GM19397 (cell line): ENCODE measurements around the gene USP17L26.
"Not testable (repeated sequence)": the region's sequence is repeated elsewhere in the genome, so short reads cannot be mapped to it uniquely, and the experiment has no call there.

Experiments
- ATAC-seq: cut with Tn5 transposase; IDR thresholded peaks from one replicate; pipeline ENCODE4 v1.9.1; 2021; ENCODE audit warnings: mild to moderate bottlenecking, moderate library complexity; ENCODE audit not compliant: unreplicated experiment

USP17L26 gene

GRCh38 chr4:9334358-9334757 is at the start of gene USP17L26:
Gene USP17L26, plus strand, starts transcription at chr4:9334658. Its CDS starts 0 bp downstream, at chr4:9334658.
- not testable (repeated sequence) for ATAC-seq

GRCh38 chr4:9324191-9324590 is 10.3 kb upstream of the USP17L26 start:
- not testable (repeated sequence) for ATAC-seq

GRCh38 chr4:9324865-9325264 is 9.6 kb upstream of the USP17L26 start, which contains the start of gene USP17L24:
Gene USP17L24, plus strand, starts transcription at chr4:9325165. Its CDS starts 0 bp downstream, at chr4:9325165.
- not testable (repeated sequence) for ATAC-seq

- not testable (repeated sequence) for ATAC-seq
Measured at GRCh38 chr4:9329611-9330010, 4.8 kb upstream of the USP17L26 start, which contains the start of gene USP17L25. Gene USP17L25, plus strand, starts transcription at chr4:9329911. Its CDS starts 0 bp downstream, at chr4:9329911.

- not testable (repeated sequence) for ATAC-seq
Measured at GRCh38 chr4:9339103-9339502, 4.6 kb downstream of the USP17L26 start, which contains the start of gene USP17L5. Gene USP17L5, plus strand, starts transcription at chr4:9339403. Its CDS starts 0 bp downstream, at chr4:9339403.

- ATAC-seq: not testable (repeated sequence)
Measured at GRCh38 chr4:9343848-9344247, 9.4 kb downstream of the USP17L26 start, which contains the start of gene USP17L27. Gene USP17L27, plus strand, starts transcription at chr4:9344148. Its CDS starts 0 bp downstream, at chr4:9344148.

GRCh38 chr4:9348593-9348992 is 14.1 kb downstream of the USP17L26 start, which contains the start of gene USP17L28:
Gene USP17L28, plus strand, starts transcription at chr4:9348893. Its CDS starts 0 bp downstream, at chr4:9348893.
- not testable (repeated sequence) for ATAC-seq

GRCh38 chr4:9350866-9351265 is 16.4 kb downstream of the USP17L26 start:
- not testable (repeated sequence) for ATAC-seq

- ATAC-seq: not testable (repeated sequence)
Measured at GRCh38 chr4:9353338-9353737, 18.9 kb downstream of the USP17L26 start, which contains the start of gene USP17L29. Gene USP17L29, plus strand, starts transcription at chr4:9353638. Its CDS starts 0 bp downstream, at chr4:9353638.

- not testable (repeated sequence) for ATAC-seq
Measured at GRCh38 chr4:9362829-9363228, 28.4 kb downstream of the USP17L26 start, which contains the start of gene USP17L30. Gene USP17L30, plus strand, starts transcription at chr4:9363129. Its CDS starts 0 bp downstream, at chr4:9363129.

GRCh38 chr4:9379881-9380280 is 45.4 kb downstream of the USP17L26 start:
- not testable (repeated sequence) for ATAC-seq

GRCh38 chr4:9381012-9381534 is 46.6 kb downstream of the USP17L26 start:
- ATAC-seq: not testable (repeated sequence)

- ATAC-seq: no peak
Measured at GRCh38 chr4:9384126-9384525, 49.7 kb downstream of the USP17L26 start.
